Measurements from ENCODE around the gene SEC24B. TPM values are rescaled to one million over a fixed set of nuclear protein-coding genes. Genes with fewer than 3 reads are reported as not detected.
A peak's percentile ranks its signal among the peaks of the same experiment; 100 is the strongest.
"Not testable (repeated sequence)": the region's sequence is repeated elsewhere in the genome, so short reads cannot be mapped to it uniquely, and the experiment has no call there.

The SEC24B gene
- total RNA-seq, 1 donor from 2014 or later = 26.1 TPM

GRCh38 chr4:109495514-109495913 is 61.9 kb downstream of the SEC24B start:
- no peak for DNase-seq (ENCODE audit: low spot score in 2 of 2)
- no peak for FAIRE-seq

- no peak for FAIRE-seq
- DNase-seq (ENCODE audit: low spot score in 2 of 2) = no peak
Measured at GRCh38 chr4:109496875-109497274, 63.3 kb downstream of the SEC24B start.

GRCh38 chr4:109497511-109497910 is 63.9 kb downstream of the SEC24B start:
- DNase-seq (ENCODE audit: low spot score in 2 of 2) (no peak), FAIRE-seq (peak; percentile 68)

GRCh38 chr4:109499513-109499912 is 65.9 kb downstream of the SEC24B start:
- DNase-seq (ENCODE audit: low spot score in 2 of 2) (no peak), FAIRE-seq (no peak)

GRCh38 chr4:109506890-109507289 is 73.3 kb downstream of the SEC24B start:
- DNase-seq (ENCODE audit: low spot score in 2 of 2) (no peak), FAIRE-seq (no peak)

GRCh38 chr4:109510687-109511086 is 77.1 kb downstream of the SEC24B start:
- FAIRE-seq = peak; percentile 15
- DNase-seq (ENCODE audit: low spot score in 2 of 2) = no peak

- no peak for FAIRE-seq
- no peak for DNase-seq (ENCODE audit: low spot score in 2 of 2)
Measured at GRCh38 chr4:109511414-109511813, 77.8 kb downstream of the SEC24B start.

- not testable (repeated sequence) for DNase-seq (ENCODE audit: low spot score in 2 of 2); FAIRE-seq
Measured at GRCh38 chr4:109513368-109513767, 79.8 kb downstream of the SEC24B start.

- DNase-seq (ENCODE audit: low spot score in 2 of 2) (no peak), FAIRE-seq (no peak)
Measured at GRCh38 chr4:109532182-109532581, 98.6 kb downstream of the SEC24B start.

- DNase-seq (ENCODE audit: low spot score in 2 of 2) (no peak), FAIRE-seq (no peak)
Measured at GRCh38 chr4:109545401-109545800, 111.8 kb downstream of the SEC24B start.

GRCh38 chr4:109547394-109547793 is 113.8 kb downstream of the SEC24B start:
- no peak for DNase-seq (ENCODE audit: low spot score in 2 of 2)
- FAIRE-seq = no peak

- DNase-seq (ENCODE audit: low spot score in 2 of 2) = no peak
- no peak for FAIRE-seq
Measured at GRCh38 chr4:109548655-109549054, 115.0 kb downstream of the SEC24B start.

- no peak for FAIRE-seq
Measured at GRCh38 chr4:109552237-109552636, 118.6 kb downstream of the SEC24B start.

GRCh38 chr4:109553130-109553529 is 119.5 kb downstream of the SEC24B start:
- DNase-seq (ENCODE audit: low spot score in 2 of 2) (no peak), FAIRE-seq (no peak)

More at GRCh38 chr4:109552237-109552636, 118.6 kb downstream of the SEC24B start:
- DNase-seq (ENCODE audit: low spot score in 2 of 2) = no peak

- no peak for FAIRE-seq
- DNase-seq (ENCODE audit: low spot score in 2 of 2) = no peak
Measured at GRCh38 chr4:109554971-109555370, 121.4 kb downstream of the SEC24B start.

GRCh38 chr4:109557433-109557832 is 123.8 kb downstream of the SEC24B start:
- no peak for FAIRE-seq

GRCh38 chr4:109558095-109558494 is 124.5 kb downstream of the SEC24B start:
- FAIRE-seq; DNase-seq (ENCODE audit: low spot score in 2 of 2): not testable (repeated sequence)

More at GRCh38 chr4:109557433-109557832, 123.8 kb downstream of the SEC24B start:
- DNase-seq (ENCODE audit: low spot score in 2 of 2) = no peak

GRCh38 chr4:109559625-109559982 is 126.0 kb downstream of the SEC24B start:
- FAIRE-seq (no peak), DNase-seq (ENCODE audit: low spot score in 2 of 2) (peak; percentile 25 to 48)

GRCh38 chr4:109559983-109560686 is 126.5 kb downstream of the SEC24B start, which contains the start of gene MCUB:
TSS of gene MCUB (plus strand) at chr4:109560246. CDS start at chr4:109560338, 92 bp downstream.
- DNase-seq (ENCODE audit: low spot score in 2 of 2) = peak; percentile 85
- no peak for FAIRE-seq

GRCh38 chr4:109560687-109561461 is 127.3 kb downstream of the SEC24B start:
- DNase-seq (ENCODE audit: low spot score in 2 of 2) = peak; percentile 61 to 69
- no peak for FAIRE-seq

- FAIRE-seq (no peak), DNase-seq (ENCODE audit: low spot score in 2 of 2) (no peak)
Measured at GRCh38 chr4:109562457-109563239, 129.0 kb downstream of the SEC24B start.

All from frontal cortex (tissue), 4 donors.